Placental epithelial cell (primary cell): Measurements from ENCODE around the gene PPP1R18. TPM values are rescaled to one million over a fixed set of nuclear protein-coding genes. Genes with fewer than 3 reads are reported as not detected.

ENCODE experiments used
- small RNA-seq: library from RNA; depleted of rRNA; stranded (forward); fragments of <200 nt; gene quantifications from one replicate; pipeline ENCODE3, GENCODE V24; 2012
- total RNA-seq: library from RNA; depleted of rRNA; stranded (reverse); fragments of >200 nt; gene quantifications from 2 replicates; pipeline ENCODE4 v1.2.3, GENCODE V29; 2012

PPP1R18 gene, protein sequence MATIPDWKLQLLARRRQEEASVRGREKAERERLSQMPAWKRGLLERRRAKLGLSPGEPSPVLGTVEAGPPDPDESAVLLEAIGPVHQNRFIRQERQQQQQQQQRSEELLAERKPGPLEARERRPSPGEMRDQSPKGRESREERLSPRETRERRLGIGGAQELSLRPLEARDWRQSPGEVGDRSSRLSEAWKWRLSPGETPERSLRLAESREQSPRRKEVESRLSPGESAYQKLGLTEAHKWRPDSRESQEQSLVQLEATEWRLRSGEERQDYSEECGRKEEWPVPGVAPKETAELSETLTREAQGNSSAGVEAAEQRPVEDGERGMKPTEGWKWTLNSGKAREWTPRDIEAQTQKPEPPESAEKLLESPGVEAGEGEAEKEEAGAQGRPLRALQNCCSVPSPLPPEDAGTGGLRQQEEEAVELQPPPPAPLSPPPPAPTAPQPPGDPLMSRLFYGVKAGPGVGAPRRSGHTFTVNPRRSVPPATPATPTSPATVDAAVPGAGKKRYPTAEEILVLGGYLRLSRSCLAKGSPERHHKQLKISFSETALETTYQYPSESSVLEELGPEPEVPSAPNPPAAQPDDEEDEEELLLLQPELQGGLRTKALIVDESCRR
- total RNA-seq: 31.4 and 43.8 TPM in 2 replicates

GRCh38 chr6:30686009-30686907 lies at the start of gene PPP1R18:
Gene PPP1R18 (minus strand): TSS chr6:30686645. CDS start chr6:30686018, 627 bp downstream.

GRCh38 chr6:30719791-30720737 lies 33.6 kb upstream of the PPP1R18 start, which contains the start of gene TUBB:
Gene TUBB (plus strand): TSS chr6:30720352. CDS start chr6:30720507, 155 bp downstream.

GRCh38 chr6:30717129-30717844 lies 30.8 kb upstream of the PPP1R18 start, which contains the start of gene MDC1:
Gene MDC1 (minus strand): TSS chr6:30717281. CDS start chr6:30715175, 2,106 bp downstream.

GRCh38 chr6:30690403-30691207 lies 4.2 kb upstream of the PPP1R18 start, which contains the start of gene NRM:
Gene NRM (minus strand): TSS chr6:30690984. CDS start chr6:30690974, 10 bp downstream.

DNA sequence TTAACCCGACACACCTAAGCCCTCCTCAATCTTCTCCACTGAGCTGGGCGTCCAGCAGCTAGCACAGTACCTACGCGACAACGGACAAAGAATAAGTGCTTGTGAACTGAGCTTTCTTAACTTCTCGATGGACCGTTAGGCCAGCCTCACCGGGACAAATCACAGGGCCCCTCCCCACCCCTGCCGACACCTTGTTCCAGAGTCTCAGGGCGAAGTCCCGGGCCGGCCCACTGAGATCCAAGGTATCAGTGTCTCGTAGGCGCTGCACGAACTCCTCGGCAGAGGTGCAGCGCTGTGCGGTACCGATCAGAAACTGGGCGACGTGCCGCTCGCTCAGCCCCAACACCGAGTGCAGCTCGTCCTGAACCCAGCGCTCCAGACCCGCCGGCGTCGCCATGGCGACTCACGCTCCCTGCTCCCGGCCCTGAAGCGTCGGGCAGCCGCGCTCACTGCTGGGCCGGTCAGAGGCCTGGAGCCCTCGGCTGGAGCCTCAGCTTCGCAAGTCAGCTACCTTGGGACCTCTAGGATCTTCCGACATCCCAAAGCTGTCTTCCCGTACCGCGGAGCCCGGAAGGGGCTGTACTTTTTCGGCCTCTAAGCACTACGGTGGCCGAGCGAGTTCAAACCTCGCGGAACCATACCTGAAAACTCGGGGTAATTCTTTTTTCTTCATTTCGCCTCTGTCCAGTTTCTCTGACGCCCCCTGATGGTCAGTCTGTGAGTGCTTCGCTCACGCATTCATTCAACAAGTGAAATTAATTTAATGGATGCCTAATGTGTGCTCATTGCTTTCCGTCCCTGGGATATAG lies 13.8 kb downstream of the PPP1R18 start, which contains the start of gene DHX16:
TSS of gene DHX16 (minus strand) at position 562 of the 809 bp plus-strand sequence. CDS start at position 397, 165 bp downstream.

DNA sequence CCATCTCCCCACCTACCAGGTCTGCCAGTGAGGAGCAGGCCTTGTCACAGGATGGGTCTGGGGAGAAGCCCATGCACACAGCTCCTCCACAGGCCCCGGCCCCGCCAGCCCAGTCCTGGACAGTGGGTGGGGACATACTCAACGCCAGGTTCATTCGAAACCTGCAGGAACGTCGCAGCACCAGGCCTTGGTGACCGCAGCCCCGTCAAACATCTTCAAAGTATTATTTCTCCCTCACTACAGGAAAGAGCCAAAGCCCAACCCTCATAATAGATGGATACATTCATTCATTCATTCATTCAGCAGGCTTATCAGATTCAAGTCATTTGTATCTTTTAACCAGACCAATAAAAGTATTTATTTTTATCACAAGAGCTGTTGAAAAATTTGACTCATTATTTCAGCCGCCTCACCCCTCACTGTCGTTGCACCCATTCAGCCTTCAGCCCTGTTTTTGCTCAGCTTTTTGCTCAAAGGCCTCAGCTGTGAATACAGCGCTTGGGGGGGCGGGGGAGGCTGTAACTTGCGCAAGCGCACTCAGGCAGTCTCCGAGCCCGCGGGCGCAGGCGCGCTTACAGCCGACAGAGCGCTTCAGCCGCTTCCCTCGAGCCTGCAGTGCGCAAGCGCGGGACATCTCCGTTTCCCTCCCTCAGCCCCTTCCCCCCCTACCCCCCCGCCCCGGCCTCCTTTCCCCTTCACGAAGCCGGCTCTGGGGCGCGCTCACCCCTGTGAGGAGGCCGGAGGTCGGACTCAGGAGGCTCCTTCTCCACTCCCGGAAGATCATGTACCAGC lies 39.8 kb downstream of the PPP1R18 start, which contains the start of gene C6orf136:
TSS of gene C6orf136 (plus strand) at position 684 of the 792 bp plus-strand sequence. CDS start at position 783, 99 bp downstream.

GRCh38 chr6:30626484-30627366 lies 59.7 kb downstream of the PPP1R18 start, which contains the start of gene ATAT1:
Gene ATAT1 (plus strand): TSS chr6:30626874.

Small RNA genes lying within 50 kb of the gene (small RNA-seq; reads per million reads assigned to genes)
- gene RF00019: not detected

Other genes starting within 250 kb of the PPP1R18 start
- gene HLA-E, start 197.1 kb downstream of the PPP1R18 start, total RNA-seq: 104 and 261 TPM in 2 replicates
- gene GNL1, start 130.2 kb downstream of the PPP1R18 start, total RNA-seq: 59.3 and 84.8 TPM in 2 replicates
- 6.1 and 10.6 TPM in 2 replicates for gene PRR3, start 129.3 kb downstream of the PPP1R18 start, total RNA-seq
- 45.9 and 46.0 TPM in 2 replicates for gene ABCF1, start 115.2 kb downstream of the PPP1R18 start, total RNA-seq
- 36.0 and 55.4 TPM in 2 replicates for gene PPP1R10, start 69.4 kb downstream of the PPP1R18 start, total RNA-seq
- gene MRPS18B, start 68.8 kb downstream of the PPP1R18 start, total RNA-seq: 70.3 and 74.9 TPM in 2 replicates
- gene ATAT1, start 59.8 kb downstream of the PPP1R18 start, total RNA-seq: 6.7 and 11.8 TPM in 2 replicates
- gene C6orf136, start 39.5 kb downstream of the PPP1R18 start, total RNA-seq: 3.1 and 4.3 TPM in 2 replicates
- gene DHX16, start 13.6 kb downstream of the PPP1R18 start, total RNA-seq: 28.3 and 30.8 TPM in 2 replicates
- gene NRM, start 4.3 kb upstream of the PPP1R18 start, total RNA-seq: 9.0 and 9.2 TPM in 2 replicates
- gene MDC1, start 30.6 kb upstream of the PPP1R18 start, total RNA-seq: 6.7 and 7.9 TPM in 2 replicates
- 423 and 1,233 TPM in 2 replicates for gene TUBB, start 33.7 kb upstream of the PPP1R18 start, total RNA-seq
- 56.4 and 87.2 TPM in 2 replicates for gene FLOT1, start 56.0 kb upstream of the PPP1R18 start, total RNA-seq
- gene IER3, start 57.9 kb upstream of the PPP1R18 start, total RNA-seq: 46.3 and 236 TPM in 2 replicates
- 74.2 and 95.0 TPM in 2 replicates for gene DDR1, start 197.9 kb upstream of the PPP1R18 start, total RNA-seq
- 18.8 and 27.2 TPM in 2 replicates for gene GTF2H4, start 221.6 kb upstream of the PPP1R18 start, total RNA-seq
- gene VARS2, start 227.6 kb upstream of the PPP1R18 start, total RNA-seq: 18.8 and 22.1 TPM in 2 replicates
- 0.39 and 0.87 TPM in 2 replicates for gene SFTA2, start 245.5 kb upstream of the PPP1R18 start, total RNA-seq